Measurements from ENCODE around the gene DUOX1.

The DUOX1 gene

DNA sequence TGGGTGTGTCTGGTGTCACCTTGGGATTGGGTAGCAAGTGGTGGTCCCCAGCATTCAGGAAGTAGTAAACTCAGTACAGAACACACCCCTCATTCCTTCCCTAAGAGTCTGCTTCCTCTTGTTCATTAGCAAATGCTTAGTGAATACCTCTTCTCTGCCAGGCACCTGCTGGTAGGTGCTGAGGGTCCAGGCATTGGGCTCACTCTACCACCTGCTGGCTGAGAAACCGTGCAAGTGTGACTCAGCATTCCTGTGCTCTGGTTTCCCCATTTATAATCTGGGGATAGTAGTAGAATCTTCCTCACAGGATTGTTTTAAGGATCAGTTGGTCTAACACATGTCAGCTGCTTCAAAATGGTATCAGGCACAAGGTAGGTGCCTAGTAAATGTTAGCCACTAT is 53.2 kb downstream of the DUOX1 start:
- no peak for DNase-seq (ENCODE audit: low read depth)
- no peak for TF ChIP-seq CTCF (conservative IDR thresholded peaks at IDR 0.05; ENCODE audit: control insufficient read depth, insufficient read depth, low read depth, low read length)
- H3K4me3 ChIP-seq (ENCODE audit: control insufficient read depth, low read depth, low read length) = no peak overlapping the region

DNA sequence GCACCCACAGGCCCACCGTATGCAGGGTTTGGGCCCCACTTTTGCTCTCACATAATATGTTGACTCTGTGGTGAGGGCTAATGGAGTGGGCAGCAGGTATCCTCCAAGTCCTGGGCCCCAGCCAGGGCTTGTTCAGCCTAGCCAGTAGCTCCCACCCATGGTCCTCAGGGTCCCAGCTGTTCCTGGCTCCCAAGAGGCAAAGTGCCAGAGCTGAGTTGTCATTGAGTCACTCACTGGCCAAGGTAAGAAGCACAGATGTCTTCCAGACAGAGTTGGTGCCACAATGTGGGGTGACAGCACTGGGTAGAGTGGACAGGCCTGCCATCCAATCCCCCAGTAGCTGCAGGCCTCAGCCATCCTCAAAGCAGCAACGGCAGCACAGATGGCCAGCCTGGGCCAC is 53.7 kb downstream of the DUOX1 start:
- H3K4me3 ChIP-seq (ENCODE audit: control insufficient read depth, low read depth, low read length) = no peak overlapping the region
- no peak for TF ChIP-seq CTCF (conservative IDR thresholded peaks at IDR 0.05; ENCODE audit: control insufficient read depth, insufficient read depth, low read depth, low read length)
- no peak for DNase-seq (ENCODE audit: low read depth)

GRCh38 chr15:45184562-45185041 is 54.8 kb downstream of the DUOX1 start:
- no peak overlapping the region for H3K4me3 ChIP-seq (ENCODE audit: control insufficient read depth, low read depth, low read length)
- no peak for TF ChIP-seq CTCF (conservative IDR thresholded peaks at IDR 0.05; ENCODE audit: control insufficient read depth, insufficient read depth, low read depth, low read length)
- no peak for DNase-seq (ENCODE audit: low read depth)

DNA sequence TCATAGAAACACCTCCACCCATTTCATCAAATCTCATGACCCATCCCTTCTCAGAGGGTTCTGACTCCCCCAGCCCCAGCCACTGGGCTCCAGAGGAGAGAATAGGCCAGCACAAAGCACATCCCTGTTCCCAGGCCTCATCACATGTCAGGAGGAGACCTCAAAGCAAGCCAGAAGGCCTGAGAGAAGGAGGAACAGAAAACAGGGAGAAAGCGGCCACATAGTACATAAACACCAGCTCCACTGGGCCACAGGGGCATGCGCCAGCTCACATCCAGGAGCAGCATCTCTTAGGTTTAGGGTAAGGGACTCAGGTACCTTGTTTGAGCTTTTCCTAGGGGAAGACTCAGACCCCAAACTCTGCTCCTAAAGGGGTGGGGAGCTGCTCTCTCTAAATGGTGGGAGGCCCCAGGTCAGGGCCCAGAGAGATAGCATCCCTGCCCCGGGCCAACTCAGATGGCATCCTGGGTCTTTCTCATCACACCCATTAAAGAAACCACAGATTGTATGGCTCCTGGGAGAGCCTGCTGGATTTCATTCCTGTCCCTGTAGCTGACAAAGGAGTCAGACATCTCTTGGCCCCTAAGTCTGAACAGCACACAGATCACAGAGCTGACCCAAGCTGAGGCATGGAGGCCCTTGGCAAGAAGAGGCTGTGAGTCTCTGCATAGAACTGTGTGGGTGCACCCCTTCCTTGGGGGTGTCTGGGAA is 55.4 kb downstream of the DUOX1 start:
- no peak for DNase-seq (ENCODE audit: low read depth)
- H3K4me3 ChIP-seq (ENCODE audit: control insufficient read depth, low read depth, low read length) = no peak overlapping the region
- no peak for TF ChIP-seq CTCF (conservative IDR thresholded peaks at IDR 0.05; ENCODE audit: control insufficient read depth, insufficient read depth, low read depth, low read length)

GRCh38 chr15:45185903-45186770 is 56.3 kb downstream of the DUOX1 start:
- DNase-seq (ENCODE audit: low read depth) = no peak
- TF ChIP-seq CTCF (conservative IDR thresholded peaks at IDR 0.05; ENCODE audit: control insufficient read depth, insufficient read depth, low read depth, low read length) = no peak
- no peak overlapping the region for H3K4me3 ChIP-seq (ENCODE audit: control insufficient read depth, low read depth, low read length)

DNA sequence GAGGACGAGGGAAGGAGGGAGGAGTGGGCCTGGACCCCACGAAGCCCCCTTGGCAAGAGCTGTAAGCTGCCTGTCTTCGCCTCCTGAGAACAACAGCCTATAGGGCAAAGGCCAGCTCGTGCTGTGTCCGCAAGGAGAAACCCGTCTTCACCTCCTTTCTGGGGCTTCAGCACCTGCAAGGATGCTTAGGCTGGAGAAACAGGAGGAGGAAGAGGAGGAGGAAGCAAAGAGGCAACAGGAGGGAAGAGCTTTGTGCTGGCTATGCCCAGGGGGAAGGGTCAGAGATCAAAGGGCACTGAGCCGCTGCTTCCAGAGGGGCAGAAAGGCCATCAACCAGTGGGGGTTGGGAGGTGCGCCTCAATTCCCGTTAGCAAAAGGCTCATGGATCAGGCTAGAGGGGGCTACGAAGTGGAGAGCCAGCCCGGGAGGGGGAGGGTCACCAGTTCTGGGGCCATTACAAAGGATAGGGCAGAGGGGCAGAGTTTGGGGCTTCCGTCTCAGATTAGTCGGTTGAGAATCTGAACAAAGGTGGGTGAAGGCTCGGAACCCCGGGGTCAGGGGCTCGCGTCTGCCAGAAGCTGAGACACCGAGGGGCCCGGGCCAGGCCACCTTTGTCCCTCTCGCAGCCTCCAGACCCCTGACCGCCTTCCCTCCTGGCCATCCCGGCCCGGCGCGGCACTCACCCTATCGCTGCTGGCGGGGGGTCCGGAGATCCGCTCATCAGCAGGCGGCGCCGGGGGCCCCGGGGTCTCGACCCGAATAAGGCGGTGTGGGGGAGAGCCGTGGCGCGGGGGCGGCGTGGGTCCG is 57.2 kb downstream of the DUOX1 start:
- TF ChIP-seq CTCF (conservative IDR thresholded peaks at IDR 0.05; ENCODE audit: control insufficient read depth, insufficient read depth, low read depth, low read length) = no peak
- peak overlapping the region; percentile 2 for H3K4me3 ChIP-seq (ENCODE audit: control insufficient read depth, low read depth, low read length)
- no peak for DNase-seq (ENCODE audit: low read depth)

Measured in fibroblast of mammary gland (primary cell).